HepG2 (cell line): ENCODE results near the gene OPTN. TPM values are rescaled to one million over a fixed set of nuclear protein-coding genes. Genes with fewer than 3 reads are reported as not detected.

Experiments used
- AHDC1 ChIP-seq: sonication (generic); formaldehyde crosslinking; IDR thresholded peaks from 2 replicates; pipeline ENCODE4 v1.5.1; 2020; ENCODE audit warnings: mild to moderate bottlenecking, missing genetic modification reagents, borderline replicate concordance
- ASH2L ChIP-seq: fragments of 300-600, 200-600 bp; sonication (generic); IDR thresholded peaks from 2 replicates; pipeline ENCODE4 v1.7.0; 2017; ENCODE audit warnings: low read depth, mild to moderate bottlenecking, moderate library complexity, mixed read lengths, low read length; ENCODE audit not compliant: insufficient read length
- ATAD3A ChIP-seq: sonication (generic); formaldehyde crosslinking; IDR thresholded peaks from 2 replicates; pipeline ENCODE4 v1.4.0; 2020; ENCODE audit warnings: missing genetic modification reagents
- BRD4 ChIP-seq: sonication (generic); formaldehyde crosslinking; IDR thresholded peaks from 2 replicates; pipeline ENCODE4 v1.4.0; 2020; ENCODE audit warnings: missing genetic modification reagents
- DNMT3B ChIP-seq: conservative IDR thresholded peaks from 2 replicates; pipeline ENCODE4 v1.6.1; 2016; ENCODE audit warnings: missing biosample characterization, control low read depth
- ERF ChIP-seq: IDR thresholded peaks from 2 replicates; pipeline ENCODE4 v1.6.1; 2018; ENCODE audit warnings: missing biosample characterization, missing genetic modification reagents
- GLI4 ChIP-seq: sonication (generic); formaldehyde crosslinking; IDR thresholded peaks from 2 replicates; pipeline ENCODE4 v1.5.1; 2020; ENCODE audit warnings: missing genetic modification reagents, mild to moderate bottlenecking, moderate library complexity, borderline replicate concordance
- HDAC2 ChIP-seq: sonication (generic); formaldehyde crosslinking; IDR thresholded peaks from 2 replicates; pipeline ENCODE4 v1.4.0; 2020; ENCODE audit warnings: missing genetic modification reagents
- HDAC6 ChIP-seq: fragments of 200-600 bp; sonication (generic); IDR thresholded peaks from 2 replicates; pipeline ENCODE4 v1.7.0; 2017; ENCODE audit warnings: mild to moderate bottlenecking, antibody characterized with exemption, low read length, low read depth
- KMT2B ChIP-seq: IDR thresholded peaks from 2 replicates; pipeline ENCODE4 v1.6.1; 2016; ENCODE audit warnings: missing genetic modification reagents, missing compliant biosample characterization
- NONO ChIP-seq, 2 experiments: fragments of 450-650 bp in 1 of 2; sonication (generic) in 1 of 2; formaldehyde crosslinking in 1 of 2; IDR thresholded peaks in 1 of 2; conservative IDR thresholded peaks in 1 of 2; 2 replicates each; pipeline versions ENCODE4 v1.6.1 to v1.8.0; 2017 to 2022; ENCODE audit warnings: mild to moderate bottlenecking in 1 of 2, missing genetic modification reagents in 1 of 2, moderate library complexity in 1 of 2
- PRPF4 ChIP-seq: fragments of 200-400 bp; formaldehyde crosslinking; IDR thresholded peaks from 2 replicates; pipeline ENCODE4 v1.6.1; 2016; ENCODE audit warnings: low read length, low read depth; ENCODE audit not compliant: poor library complexity, severe bottlenecking
- RELA ChIP-seq: sonication (generic); formaldehyde crosslinking; IDR thresholded peaks from 2 replicates; pipeline ENCODE4 v1.4.0; 2020; ENCODE audit warnings: missing genetic modification reagents
- RORA ChIP-seq: sonication (generic); formaldehyde crosslinking; IDR thresholded peaks from 2 replicates; pipeline ENCODE4 v1.5.0; 2020; ENCODE audit warnings: mild to moderate bottlenecking, missing genetic modification reagents, moderate library complexity
- SALL1 ChIP-seq: sonication (generic); formaldehyde crosslinking; IDR thresholded peaks from 2 replicates; pipeline ENCODE4 v1.8.0; 2022; ENCODE audit warnings: mild to moderate bottlenecking, missing genetic modification reagents
- SRF ChIP-seq: IDR thresholded peaks from 2 replicates; pipeline ENCODE4 v1.6.1; 2011; ENCODE audit warnings: mild to moderate bottlenecking, low read depth, low read length, moderate library complexity
- ZBTB8A ChIP-seq: sonication (generic); formaldehyde crosslinking; IDR thresholded peaks from 2 replicates; pipeline ENCODE4 v1.4.0; 2020; ENCODE audit warnings: mild to moderate bottlenecking, low read depth, missing genetic modification reagents, borderline replicate concordance
- ZFY ChIP-seq: sonication (generic); formaldehyde crosslinking; IDR thresholded peaks from 2 replicates; pipeline ENCODE4 v1.4.0; 2020; ENCODE audit warnings: missing genetic modification reagents
- ZNF343 ChIP-seq: sonication (generic); formaldehyde crosslinking; IDR thresholded peaks from 2 replicates; pipeline ENCODE4 v1.4.0; 2020; ENCODE audit warnings: mild to moderate bottlenecking, missing genetic modification reagents
- ZNF598 ChIP-seq: sonication (generic); formaldehyde crosslinking; IDR thresholded peaks from 2 replicates; pipeline ENCODE4 v1.5.1; 2020; ENCODE audit warnings: mild to moderate bottlenecking, missing genetic modification reagents, borderline replicate concordance
- ZNF761 ChIP-seq: sonication (generic); formaldehyde crosslinking; conservative IDR thresholded peaks from 2 replicates; pipeline ENCODE4 v1.4.0; 2020; ENCODE audit warnings: mild to moderate bottlenecking, missing genetic modification reagents
- ZNF878 ChIP-seq: sonication (generic); formaldehyde crosslinking; IDR thresholded peaks from 2 replicates; pipeline ENCODE4 v1.8.1; 2023; ENCODE audit warnings: mild to moderate bottlenecking, missing genetic modification reagents, moderate library complexity
- polyA plus RNA-seq, 8 experiments: library from polyadenylated mRNA; depleted of rRNA in 3 of 8; stranded (reverse) in 7 of 8; unstranded in 1 of 8; fragments of >200 nt; fragmentation: Illumina TruSeq in 4 of 8; extraction: Trizol in 4 of 8; gene quantifications; 2 replicates each; pipeline versions ENCODE4 v1.2.1 to v1.2.3, GENCODE V29; 2011 to 2016; ENCODE audit warnings: low read depth in 4 of 8, missing spikeins in 1 of 8, mixed read lengths in 1 of 8; ENCODE audit not compliant: insufficient read depth in 1 of 8
- total RNA-seq, 5 experiments: library from RNA; depleted of rRNA; stranded (reverse); fragments of >200 nt; fragmentation: Illumina TruSeq; extraction: Trizol; gene quantifications; 2 replicates each; pipeline ENCODE4 v1.2.3, GENCODE V29; 2016; ENCODE audit warnings: low read depth in 1 of 5
- TF ChIP-seq, protein P1 (sequence below): sonication (generic); formaldehyde crosslinking; IDR thresholded peaks from 2 replicates; pipeline ENCODE4 v1.8.0; 2022; ENCODE audit warnings: mild to moderate bottlenecking, missing genetic modification reagents, borderline replicate concordance
- TF ChIP-seq, protein P2 (sequence below): IDR thresholded peaks from 2 replicates; pipeline ENCODE4 v1.6.1; 2016; ENCODE audit warnings: low read depth

Gene OPTN
- total and polyA plus RNA-seq, 2 of the 13 experiments (the other 11 are each of a cell fraction or from before 2014, with no cell fraction given) = 13.4 to 46.6 TPM

- TF ChIP-seq RORA (CRISPR knock-in tag) = no peak
- no peak for TF ChIP-seq NONO (IDR thresholded peaks at IDR 0.05)
- TF ChIP-seq NONO (CRISPR knock-in tag; conservative IDR thresholded peaks at IDR 0.05) = no peak
- TF ChIP-seq ZNF598 (CRISPR knock-in tag) = no peak
- TF ChIP-seq SALL1 = peak; percentile 93
- peak; percentile 32 for TF ChIP-seq ASH2L
- peak; percentile 26; the same call in 1 of the 2 replicates for TF ChIP-seq ZFY (CRISPR knock-in tag)
- no peak for TF ChIP-seq ERF (CRISPR knock-in tag)
- no peak for TF ChIP-seq ATAD3A (CRISPR knock-in tag)
- no peak for TF ChIP-seq ZNF343 (CRISPR knock-in tag)
- no peak for TF ChIP-seq HDAC6
- TF ChIP-seq ZNF761 (CRISPR knock-in tag) = no peak
- TF ChIP-seq ZBTB8A (CRISPR knock-in tag) = no peak
- TF ChIP-seq, protein P1, sequence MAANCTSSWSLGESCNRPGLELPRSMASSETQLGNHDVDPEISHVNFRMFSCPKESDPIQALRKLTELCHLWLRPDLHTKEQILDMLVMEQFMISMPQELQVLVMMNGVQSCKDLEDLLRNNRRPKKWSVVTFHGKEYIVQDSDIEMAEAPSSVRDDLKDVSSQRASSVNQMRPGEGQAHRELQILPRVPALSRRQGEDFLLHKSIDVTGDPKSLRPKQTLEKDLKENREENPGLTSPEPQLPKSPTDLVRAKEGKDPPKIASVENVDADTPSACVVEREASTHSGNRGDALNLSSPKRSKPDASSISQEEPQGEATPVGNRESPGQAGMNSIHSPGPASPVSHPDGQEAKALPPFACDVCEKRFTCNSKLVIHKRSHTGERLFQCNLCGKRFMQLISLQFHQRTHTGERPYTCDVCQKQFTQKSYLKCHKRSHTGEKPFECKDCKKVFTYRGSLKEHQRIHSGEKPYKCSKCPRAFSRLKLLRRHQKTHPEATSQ (CRISPR knock-in tag) = no peak
- no peak for TF ChIP-seq BRD4
- TF ChIP-seq, protein P2, sequence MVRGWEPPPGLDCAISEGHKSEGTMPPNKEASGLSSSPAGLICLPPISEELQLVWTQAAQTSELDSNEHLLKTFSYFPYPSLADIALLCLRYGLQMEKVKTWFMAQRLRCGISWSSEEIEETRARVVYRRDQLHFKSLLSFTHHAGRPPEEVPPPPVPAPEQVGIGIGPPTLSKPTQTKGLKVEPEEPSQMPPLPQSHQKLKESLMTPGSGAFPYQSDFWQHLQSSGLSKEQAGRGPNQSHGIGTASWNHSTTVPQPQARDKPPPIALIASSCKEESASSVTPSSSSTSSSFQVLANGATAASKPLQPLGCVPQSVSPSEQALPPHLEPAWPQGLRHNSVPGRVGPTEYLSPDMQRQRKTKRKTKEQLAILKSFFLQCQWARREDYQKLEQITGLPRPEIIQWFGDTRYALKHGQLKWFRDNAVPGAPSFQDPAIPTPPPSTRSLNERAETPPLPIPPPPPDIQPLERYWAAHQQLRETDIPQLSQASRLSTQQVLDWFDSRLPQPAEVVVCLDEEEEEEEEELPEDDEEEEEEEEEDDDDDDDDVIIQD (CRISPR knock-in tag) = peak; percentile 57; the same call in 1 of the 2 replicates
- TF ChIP-seq SRF = no peak
- TF ChIP-seq RELA (CRISPR knock-in tag) = no peak
- TF ChIP-seq AHDC1 (CRISPR knock-in tag) = peak; percentile 48; the same call in 1 of the 2 replicates
- TF ChIP-seq KMT2B (CRISPR knock-in tag) = no peak
- no peak for TF ChIP-seq GLI4 (CRISPR knock-in tag)
- no peak for TF ChIP-seq DNMT3B (CRISPR knock-in tag)
- no peak for TF ChIP-seq PRPF4
- TF ChIP-seq HDAC2 (CRISPR knock-in tag) = 0 out of 2 replicates have a peak, but pooled peaks have one; percentile 45
- TF ChIP-seq ZNF878 (CRISPR knock-in tag) = no peak
These were observed 19.3 kb upstream of the OPTN start (continued) for GRCh38 chr10:13080643-13081042.
